ENCODE data around the gene CHRNA1.

Gene CHRNA1

GRCh38 chr2:174759381-174760065 is 4.7 kb downstream of the CHRNA1 start:
- no peak for DNase-seq

GRCh38 chr2:174756743-174757142 is 7.5 kb downstream of the CHRNA1 start:
- peak; percentile 93 for DNase-seq

GRCh38 chr2:174753038-174753633 is 11.1 kb downstream of the CHRNA1 start:
- no peak for DNase-seq

- DNase-seq: no peak
Observed at GRCh38 chr2:174752403-174753037, 11.8 kb downstream of the CHRNA1 start.

GRCh38 chr2:174750923-174751441 is 13.3 kb downstream of the CHRNA1 start:
- no peak for DNase-seq

- DNase-seq: no peak
Observed at GRCh38 chr2:174749793-174750192, 14.5 kb downstream of the CHRNA1 start.

DNA sequence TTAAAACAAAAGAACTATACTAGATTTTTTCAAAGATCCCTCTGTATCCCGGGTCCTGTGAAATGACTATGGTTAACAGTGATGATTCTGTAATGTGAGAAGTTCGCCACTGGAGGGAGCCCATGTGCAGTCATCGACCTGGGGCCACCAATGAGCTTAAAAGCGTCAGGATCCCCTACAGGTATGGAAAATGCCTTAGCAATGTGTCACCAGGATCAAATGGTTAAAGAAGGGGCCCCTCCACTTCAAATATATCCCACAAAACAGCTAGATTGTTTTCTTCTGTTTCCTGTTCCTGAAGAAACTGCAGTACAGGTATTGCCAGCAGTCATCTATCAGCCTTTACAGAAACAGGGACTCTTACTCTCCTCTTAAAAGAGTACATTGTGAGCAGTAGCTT is 15.3 kb downstream of the CHRNA1 start:
- DNase-seq: peak; percentile 86

GRCh38 chr2:174745142-174745541 is 19.1 kb downstream of the CHRNA1 start:
- DNase-seq: no peak

GRCh38 chr2:174744111-174744510 is 20.2 kb downstream of the CHRNA1 start:
- DNase-seq: no peak

DNA sequence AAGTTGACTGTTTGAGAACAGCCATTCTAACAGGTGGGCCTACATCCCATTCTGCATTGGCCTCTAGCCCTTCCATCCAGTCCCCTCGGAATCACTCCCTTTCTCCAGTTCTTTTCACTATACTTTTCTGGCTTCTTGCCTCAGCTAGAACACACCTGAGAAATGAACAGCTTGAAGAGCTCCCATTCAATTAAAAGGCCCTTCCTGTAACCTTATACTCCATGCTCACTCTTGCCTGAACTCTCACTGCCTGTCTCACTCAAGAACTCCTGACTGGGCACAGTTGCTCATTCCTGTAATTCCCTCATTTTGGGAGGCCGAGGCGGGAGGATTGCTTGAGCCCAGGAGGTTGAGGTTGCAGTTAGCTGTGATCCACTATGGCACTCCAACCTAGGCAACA is 23.6 kb downstream of the CHRNA1 start:
- no peak for DNase-seq

GRCh38 chr2:174738841-174739240 is 25.4 kb downstream of the CHRNA1 start:
- no peak for DNase-seq

- DNase-seq: no peak
Observed at GRCh38 chr2:174731546-174731945, 32.7 kb downstream of the CHRNA1 start.

GRCh38 chr2:174730698-174731018 is 33.6 kb downstream of the CHRNA1 start:
- no peak for DNase-seq

DNA sequence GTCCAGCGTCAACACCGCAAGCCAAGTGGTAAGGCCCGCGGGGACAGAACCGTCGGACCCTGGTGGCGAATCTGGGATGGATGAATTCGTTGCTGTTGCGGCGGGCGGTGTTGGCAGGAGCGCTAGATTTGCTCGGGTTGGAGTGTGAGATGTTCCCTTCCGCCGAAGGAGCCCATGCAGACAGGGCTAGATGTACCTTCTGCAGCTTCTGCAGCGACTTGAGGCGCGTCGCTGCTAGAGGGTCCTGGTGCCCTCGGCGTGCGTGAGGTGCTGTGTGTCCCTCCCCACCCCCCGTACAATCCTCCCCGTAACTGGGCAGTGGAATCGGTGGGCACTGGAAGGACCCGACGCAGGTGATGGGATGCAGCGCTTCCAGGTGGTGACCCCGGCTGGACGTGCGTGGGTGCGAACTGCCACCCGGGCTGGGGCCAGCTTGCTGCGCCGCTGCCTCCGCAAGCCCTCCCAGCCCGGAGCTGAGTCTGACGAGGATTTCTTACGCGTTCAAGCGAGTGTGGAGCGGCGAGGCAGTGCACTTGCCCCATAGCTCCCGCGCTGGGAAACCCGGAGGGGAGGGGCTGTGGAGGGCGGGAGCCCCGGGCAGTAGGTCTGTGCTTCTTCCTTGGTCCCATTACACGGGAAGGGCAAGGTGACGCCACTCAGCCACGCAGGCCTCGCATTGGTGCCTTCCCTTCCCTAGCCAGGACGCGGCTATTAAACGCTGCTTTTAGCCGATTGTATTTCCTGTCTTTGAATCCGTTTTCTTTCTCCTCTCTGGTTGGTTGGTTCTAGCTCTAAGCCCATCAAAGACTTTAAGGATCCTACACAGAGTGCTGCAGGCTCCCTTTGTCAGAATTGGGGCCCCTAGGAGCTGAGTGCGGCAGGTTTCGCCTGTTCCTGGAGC is 34.2 kb downstream of the CHRNA1 start:
- peak; percentile 9 for DNase-seq

DNA sequence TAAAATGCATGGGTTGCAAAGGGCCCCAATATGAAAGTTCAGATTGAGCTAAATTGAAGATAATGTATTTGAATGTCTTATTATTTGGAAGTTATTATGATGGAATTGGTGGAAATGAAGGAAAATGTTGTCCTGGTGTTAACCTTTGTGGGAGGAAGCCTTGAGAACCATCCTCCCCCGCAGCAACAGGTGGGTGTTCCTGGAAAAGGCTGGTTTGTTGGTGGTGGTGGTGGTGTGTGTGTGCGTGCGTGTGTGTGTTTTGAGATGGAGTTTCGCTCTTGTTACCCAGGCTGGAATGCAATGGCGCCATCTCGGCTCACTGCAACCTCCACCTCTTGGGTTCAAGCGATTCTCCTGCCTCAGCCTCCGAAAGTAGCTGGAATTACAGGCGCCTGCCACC is 36.2 kb downstream of the CHRNA1 start:
- DNase-seq: no peak

DNA sequence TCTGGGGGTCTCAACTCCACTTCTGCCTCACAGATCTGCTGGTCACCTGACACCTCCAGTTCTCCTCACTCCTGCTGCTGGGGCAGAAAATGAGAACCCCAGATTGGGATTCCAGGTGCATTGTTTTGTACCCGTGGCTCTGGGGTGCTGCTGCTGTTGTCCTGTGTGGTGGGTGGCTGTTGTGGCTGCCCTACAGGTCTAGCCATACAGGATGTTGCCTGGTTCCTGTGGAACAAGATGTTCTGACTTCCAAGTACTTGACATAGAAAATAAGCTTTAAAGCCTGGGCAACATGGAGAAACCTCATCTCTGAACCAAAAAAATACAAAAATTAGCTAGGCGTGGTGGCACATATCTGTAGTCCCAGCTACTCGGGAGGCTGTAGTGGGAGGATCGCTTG is 38.1 kb downstream of the CHRNA1 start:
- DNase-seq: no peak

DNA sequence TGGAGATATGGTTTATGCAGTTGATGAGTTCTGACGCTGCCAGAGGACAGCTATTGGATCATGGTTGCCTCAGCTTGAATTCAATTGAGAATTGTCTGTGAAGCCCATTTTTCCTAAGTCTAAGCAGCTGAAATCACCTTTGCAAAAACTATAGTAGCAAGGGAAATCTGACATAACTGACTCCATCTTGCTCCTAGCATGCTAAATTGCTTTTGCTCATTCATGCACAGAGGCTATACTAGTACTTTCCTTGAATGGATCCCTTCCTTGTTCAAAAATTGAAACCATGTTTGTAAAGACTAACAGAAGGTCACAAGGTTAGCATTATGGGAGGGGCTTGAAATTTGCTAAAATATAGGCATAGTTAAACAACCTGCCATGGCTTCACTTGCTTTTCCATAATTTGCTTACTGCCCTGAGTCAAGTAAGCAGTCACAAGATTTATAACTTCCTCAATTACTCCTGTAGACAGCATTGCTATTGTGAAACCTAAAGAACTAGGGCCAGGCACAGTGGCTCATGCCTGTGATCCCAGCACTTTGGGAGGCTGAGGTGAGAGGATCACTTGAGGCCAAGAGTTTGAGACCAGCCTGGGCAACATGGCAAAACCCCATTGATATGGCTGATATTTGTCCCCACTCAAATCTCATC is 41.2 kb downstream of the CHRNA1 start:
- DNase-seq: no peak

DNA sequence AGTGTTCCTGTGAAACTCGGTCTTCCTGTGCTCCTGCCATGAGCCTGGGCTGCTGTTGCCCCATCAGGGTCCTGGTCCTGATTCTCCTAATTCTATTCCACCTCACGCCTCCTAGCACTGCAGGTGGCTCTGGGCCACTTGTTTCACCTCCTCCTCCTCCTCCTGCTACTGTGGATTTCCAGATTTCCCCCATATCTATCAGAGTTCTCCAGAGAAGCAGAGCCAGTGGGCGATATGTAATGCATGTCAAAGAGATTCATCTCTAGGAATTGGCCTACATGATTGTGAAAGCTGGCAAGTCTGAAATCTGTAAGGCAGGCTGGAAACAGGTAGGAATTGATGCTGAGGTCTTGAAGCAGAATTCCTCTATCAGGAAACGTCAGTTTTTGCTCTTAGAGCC is 45.3 kb downstream of the CHRNA1 start:
- no peak for DNase-seq

DNA sequence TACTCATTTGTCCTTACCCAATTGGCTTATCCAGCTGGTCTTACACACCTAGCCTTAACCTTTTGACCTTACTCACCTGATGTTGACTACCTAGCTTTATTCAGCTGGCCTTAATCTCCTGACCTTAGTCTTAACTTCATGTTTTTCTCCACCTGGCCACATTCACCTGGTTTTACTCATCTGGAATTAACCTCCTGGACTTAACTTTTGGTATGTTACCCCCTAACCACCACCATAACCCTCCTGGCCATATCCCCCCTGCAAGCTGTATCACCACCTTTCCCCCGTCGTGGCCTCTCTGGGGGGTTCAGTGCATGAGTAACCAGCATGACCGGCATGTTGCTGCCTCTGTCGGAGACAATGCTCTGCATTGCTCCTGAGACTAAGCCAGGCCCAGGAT is 45.7 kb downstream of the CHRNA1 start:
- DNase-seq: no peak

DNA sequence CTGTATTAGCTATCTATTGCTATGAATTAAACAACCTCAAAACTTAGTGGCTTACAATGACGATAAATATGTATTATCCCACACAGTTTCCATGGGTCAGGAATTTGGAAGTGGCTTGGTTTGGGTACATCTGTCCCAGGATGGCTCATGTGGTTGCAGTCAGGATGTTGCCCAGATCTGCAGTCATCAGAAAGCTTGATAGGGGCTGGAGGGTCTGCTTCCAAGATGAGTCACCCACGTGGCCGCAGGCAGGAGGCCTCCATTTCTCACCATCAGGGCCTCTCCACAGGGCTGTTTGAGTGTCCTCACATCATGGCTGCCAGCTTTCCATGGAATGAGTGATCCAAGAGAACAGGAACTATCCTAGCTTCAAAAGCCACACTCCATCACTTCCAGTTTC is 46.4 kb downstream of the CHRNA1 start:
- no peak for DNase-seq

GRCh38 chr2:174717273-174717672 is 47.0 kb downstream of the CHRNA1 start:
- DNase-seq: no peak

- no peak for DNase-seq
Observed at GRCh38 chr2:174716785-174717184, 47.5 kb downstream of the CHRNA1 start.

DNA sequence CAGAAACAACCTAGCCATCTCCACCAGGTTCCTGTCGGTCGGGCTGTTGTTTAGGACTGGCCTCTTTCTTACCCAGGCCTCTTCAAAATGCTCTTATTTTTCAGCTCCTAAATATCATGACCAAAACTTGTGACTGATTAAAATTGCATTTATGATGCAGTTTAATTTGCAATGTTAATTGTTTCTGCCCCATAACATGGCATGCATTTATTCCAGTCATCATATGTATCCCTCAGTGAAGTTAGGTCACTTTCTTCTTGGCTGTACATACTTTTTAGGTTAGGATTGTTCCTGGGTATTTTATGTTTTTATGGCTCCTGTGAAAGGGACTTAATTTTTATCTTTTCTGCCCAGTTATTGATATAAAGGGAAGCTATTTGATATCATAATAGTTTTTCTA is 50.6 kb downstream of the CHRNA1 start:
- DNase-seq: no peak

Data from NCI-H82 (cell line).